GM18870 (cell line): Measurements from ENCODE around the gene IGSF23.
"Not testable (repeated sequence)": the region's sequence is repeated elsewhere in the genome, so short reads cannot be mapped to it uniquely, and the experiment has no call there.

Source experiments
- ATAC-seq: cut with Tn5 transposase; IDR thresholded peaks from one replicate; pipeline ENCODE4 v1.9.1; 2021; ENCODE audit warnings: moderate library complexity; ENCODE audit not compliant: unreplicated experiment

The IGSF23 gene

GRCh38 chr19:44663996-44664395 lies 50.6 kb downstream of the IGSF23 start:
- no peak for ATAC-seq

- no peak for ATAC-seq
Observed at GRCh38 chr19:44664976-44665375, 51.6 kb downstream of the IGSF23 start.

- no peak for ATAC-seq
Observed at GRCh38 chr19:44666852-44667556, 53.6 kb downstream of the IGSF23 start.

- ATAC-seq, result no peak
Observed at GRCh38 chr19:44668985-44669764, 55.8 kb downstream of the IGSF23 start.

- not testable (repeated sequence) for ATAC-seq
Observed at GRCh38 chr19:44670027-44670426, 56.7 kb downstream of the IGSF23 start.

- ATAC-seq, result no peak
Observed at GRCh38 chr19:44671400-44671799, 58.0 kb downstream of the IGSF23 start, which contains the start of gene CEACAM19. Gene CEACAM19, plus strand, starts transcription at chr19:44671482. Its CDS starts 450 bp downstream, at chr19:44671932.

- ATAC-seq, result no peak
Observed at GRCh38 chr19:44672226-44672625, 58.9 kb downstream of the IGSF23 start.

- no peak for ATAC-seq
Observed at GRCh38 chr19:44673510-44673909, 60.1 kb downstream of the IGSF23 start.

GRCh38 chr19:44675521-44675920 lies 62.2 kb downstream of the IGSF23 start:
- ATAC-seq, result no peak

- ATAC-seq, result no peak
Observed at GRCh38 chr19:44677019-44677811, 63.9 kb downstream of the IGSF23 start.

- no peak for ATAC-seq
Observed at GRCh38 chr19:44680536-44680935, 67.2 kb downstream of the IGSF23 start.

- no peak for ATAC-seq
Observed at GRCh38 chr19:44681992-44682790, 68.8 kb downstream of the IGSF23 start.

GRCh38 chr19:44682807-44683206 lies 69.4 kb downstream of the IGSF23 start:
- ATAC-seq, result no peak

- no peak for ATAC-seq
Observed at GRCh38 chr19:44683434-44684210, 70.3 kb downstream of the IGSF23 start.

GRCh38 chr19:44684396-44684795 lies 71.0 kb downstream of the IGSF23 start:
- not testable (repeated sequence) for ATAC-seq

- ATAC-seq, result no peak
Observed at GRCh38 chr19:44684892-44685863, 71.8 kb downstream of the IGSF23 start.

GRCh38 chr19:44685877-44686276 lies 72.5 kb downstream of the IGSF23 start:
- ATAC-seq, result no peak
